A673 (cell line): Measurements from ENCODE around the gene WFDC13.

ENCODE experiments used
- CTCF ChIP-seq: fragments of 300-800, 200-600 bp; sonication (generic); conservative IDR thresholded peaks from 2 replicates; pipeline ENCODE4 v1.5.1; 2017; ENCODE audit warnings: low read depth, mild to moderate bottlenecking, antibody characterized with exemption, low read length, moderate library complexity, mixed read lengths
- EZH2 ChIP-seq: fragments of 200-600 bp; sonication (generic); IDR thresholded peaks from 2 replicates; pipeline ENCODE4 v1.6.1; 2017; ENCODE audit warnings: borderline replicate concordance, low read depth, mild to moderate bottlenecking, mixed read lengths, antibody characterized with exemption, low read length; ENCODE audit not compliant: poor library complexity, severe bottlenecking

GRCh38 chr20:45695496-45695895, 6.3 kb upstream of the WFDC13 start:
- TF ChIP-seq CTCF (no peak), EZH2 (no peak)
